Activated T-helper 1 cell treated with anti-CD3 and anti-CD28 coated beads, Interleukin-2, amount 50 U/mL, for 16 hours (primary cell): ENCODE results near the gene IRAK1.

ENCODE experiments used
- DNase-seq, 2 donors: peaks; one replicate each; pipeline ENCODE4 v3.0.0-alpha.2; 2020; ENCODE audit warnings: low read depth in 1 of 2, low spot score in 1 of 2

IRAK1 gene

DNA sequence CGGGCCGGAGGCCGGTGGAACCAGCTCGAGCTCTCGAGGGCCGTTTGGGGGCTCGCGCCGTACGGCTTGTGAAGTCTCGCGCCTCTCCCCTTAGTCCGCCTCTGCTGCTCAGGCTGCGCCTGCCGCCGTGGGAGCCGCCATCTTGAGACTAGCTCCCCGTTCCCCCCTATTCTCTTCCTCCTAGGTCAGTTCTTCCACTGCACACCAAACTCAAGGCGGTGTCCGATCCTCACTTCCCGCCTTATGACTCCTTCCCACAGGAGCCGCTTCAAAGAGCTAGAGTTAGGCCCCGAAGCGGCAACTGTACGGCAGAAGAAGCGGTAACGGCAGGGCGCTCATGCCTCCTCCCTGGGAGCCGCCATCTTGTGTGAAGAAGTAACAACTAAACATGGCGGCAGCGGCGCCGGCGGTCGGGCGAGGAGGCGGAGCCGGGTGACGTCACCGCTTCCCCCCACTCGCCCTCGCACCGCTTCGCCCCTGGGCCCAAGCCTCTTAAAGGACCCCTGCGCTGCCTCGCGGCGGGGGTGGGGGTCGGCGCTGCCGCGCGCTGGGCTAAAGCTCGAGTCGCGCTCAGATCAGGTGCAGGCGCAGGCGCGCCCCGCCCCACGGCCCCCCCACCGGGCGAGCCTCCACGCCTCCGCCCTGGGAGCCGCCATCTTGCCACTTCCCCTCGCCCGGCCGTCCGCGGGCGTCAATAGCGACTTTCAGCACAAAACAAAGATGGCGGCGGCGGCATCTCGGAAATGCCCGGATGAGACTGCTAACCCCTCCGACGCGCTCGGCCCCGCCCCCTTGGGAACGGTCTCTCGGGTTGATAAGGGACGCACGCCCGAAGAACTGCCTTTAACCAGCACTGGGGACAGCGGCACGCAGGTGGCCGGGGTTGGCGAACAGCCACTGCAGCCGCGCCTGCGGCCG lies 48.0 kb downstream of the IRAK1 start, which contains the start of gene HCFC1:
HCFC1 (minus strand) TSS at position 369 of the 918 bp plus-strand sequence. CDS start 978 bp downstream, outside the sequence.
- peak; percentile 72 to 89 for DNase-seq

DNA sequence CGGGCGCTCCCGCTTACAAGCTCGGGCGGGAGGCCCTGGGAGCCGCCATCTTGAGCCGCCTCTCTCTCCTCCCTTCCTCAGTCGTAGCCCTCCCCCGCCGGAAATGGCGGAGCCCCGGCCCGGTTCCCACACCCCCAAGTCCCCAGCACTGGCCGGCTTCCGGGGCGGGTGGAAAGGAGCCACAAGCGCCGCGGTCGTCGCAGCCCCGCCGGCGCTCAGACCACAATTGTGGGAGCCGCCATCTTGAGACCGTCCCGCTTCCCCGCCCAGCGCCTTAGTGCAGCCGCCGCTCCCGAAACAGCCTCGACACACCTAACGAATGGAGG lies 48.6 kb downstream of the IRAK1 start:
- DNase-seq: peak; percentile 69 to 87

DNA sequence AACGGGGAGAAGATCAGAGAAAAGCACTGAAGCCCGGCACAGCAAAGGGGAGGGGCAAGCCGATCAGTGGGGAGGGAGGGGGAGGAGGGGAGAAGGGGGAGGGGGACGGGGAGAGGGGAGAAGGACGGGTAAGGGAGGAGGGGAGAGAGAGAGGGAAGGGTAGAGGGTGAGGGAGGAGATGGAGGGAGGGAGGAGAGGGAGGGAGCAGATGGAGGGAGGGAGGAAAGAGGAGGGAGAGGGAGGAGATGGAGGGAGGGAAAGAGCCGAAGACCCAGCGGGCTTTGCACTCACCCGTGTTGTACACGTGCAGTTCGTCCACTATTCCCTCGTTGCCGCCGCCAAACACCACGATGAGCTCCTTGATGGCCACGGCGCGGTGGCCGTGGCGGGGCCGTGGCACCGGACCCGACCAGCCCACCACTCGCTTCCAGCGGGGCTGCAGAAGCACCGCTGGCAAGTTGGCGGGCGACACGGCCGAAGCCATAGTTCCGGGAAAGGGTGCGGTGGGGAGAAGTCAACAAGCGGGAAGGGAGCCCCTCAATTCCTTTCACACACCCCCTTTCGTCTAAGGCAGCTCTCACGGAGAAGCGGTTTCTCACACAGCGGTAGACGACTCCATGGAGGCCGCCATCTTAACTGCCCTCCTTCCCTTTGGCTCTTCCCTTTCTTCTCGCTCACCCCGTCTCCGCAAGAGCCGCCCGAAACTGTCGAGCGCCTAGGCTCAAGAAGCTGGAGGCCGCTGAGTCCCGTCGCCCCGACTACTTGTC lies 49.2 kb downstream of the IRAK1 start:
- DNase-seq: no peak

DNA sequence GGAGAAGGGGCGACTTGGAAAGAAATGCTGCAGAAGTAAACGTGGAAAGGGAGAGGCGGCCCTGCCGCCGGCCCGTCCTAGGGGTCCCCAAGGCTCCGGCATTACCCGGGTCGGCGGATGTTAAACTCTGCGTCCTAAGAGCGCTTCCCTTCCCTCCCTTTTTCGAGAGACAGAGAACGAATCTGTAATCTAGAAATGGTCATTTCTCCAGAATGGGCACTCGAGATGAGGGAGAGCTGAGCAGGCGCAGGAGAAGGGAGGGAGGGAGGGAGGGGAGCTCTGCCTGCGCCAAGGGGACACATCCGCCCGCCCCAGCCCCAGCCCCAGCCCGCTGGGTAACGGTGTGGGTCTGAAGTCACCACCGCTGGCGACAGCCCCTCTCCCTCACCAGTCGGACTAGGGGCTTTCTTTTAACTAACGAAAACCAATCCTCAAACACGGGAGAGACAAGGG lies 49.8 kb downstream of the IRAK1 start:
- DNase-seq: no peak

DNA sequence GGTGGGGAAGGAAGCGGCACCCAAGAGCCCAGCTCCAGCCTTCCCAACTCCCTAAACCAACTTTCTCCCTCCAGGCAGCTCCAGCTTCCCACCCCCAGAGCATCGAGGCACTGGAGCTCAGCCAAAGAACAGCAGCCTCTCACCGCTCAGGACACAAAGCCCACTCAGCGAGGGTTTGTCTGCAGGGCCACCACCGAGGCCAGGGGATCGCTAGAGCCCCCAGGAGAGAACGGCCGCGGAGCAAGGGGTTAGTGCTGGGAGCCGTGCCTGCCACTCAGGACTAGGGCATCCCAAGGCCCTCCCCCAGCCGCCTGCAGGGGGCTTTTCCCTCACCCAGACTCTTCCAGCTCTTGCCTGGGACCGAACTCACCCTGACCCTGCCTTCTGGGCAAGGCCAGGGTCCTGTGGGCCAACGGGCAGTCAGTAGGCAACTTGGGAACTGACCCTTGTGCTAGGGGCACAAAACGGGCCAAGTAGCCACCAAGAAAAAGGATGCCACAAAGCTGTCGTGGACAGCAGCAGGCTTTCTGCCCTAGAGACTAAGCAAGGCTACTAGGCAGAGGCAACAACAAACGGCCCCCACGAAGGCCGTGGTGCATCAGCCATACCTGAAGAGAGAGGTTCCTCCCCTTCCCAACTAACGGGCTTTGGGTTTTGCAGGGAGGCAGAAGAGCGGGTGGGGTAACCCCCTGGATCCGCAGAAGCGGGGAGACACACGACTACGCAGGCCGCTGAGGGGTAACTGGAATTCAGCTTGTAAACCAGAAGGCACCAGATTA lies 50.4 kb downstream of the IRAK1 start:
- no peak for DNase-seq

DNA sequence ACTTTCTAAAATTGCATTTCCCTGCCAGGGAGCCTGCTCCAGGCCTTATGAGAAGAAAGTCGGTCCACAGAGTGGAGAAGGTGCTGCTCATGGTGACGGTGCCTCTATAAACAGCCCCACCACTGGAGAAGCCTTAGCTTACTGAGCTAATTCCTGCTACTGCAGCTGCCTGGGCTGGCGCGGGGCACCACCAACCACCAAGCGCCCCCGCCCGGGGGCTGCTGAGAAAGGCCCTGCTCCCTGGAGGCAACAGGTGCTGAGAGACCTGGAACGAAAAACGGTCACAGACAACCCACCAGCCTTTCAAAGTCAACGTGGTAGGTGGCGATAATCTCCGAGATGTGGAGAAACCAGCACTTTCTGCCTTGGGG lies 51.0 kb downstream of the IRAK1 start:
- no peak for DNase-seq

DNA sequence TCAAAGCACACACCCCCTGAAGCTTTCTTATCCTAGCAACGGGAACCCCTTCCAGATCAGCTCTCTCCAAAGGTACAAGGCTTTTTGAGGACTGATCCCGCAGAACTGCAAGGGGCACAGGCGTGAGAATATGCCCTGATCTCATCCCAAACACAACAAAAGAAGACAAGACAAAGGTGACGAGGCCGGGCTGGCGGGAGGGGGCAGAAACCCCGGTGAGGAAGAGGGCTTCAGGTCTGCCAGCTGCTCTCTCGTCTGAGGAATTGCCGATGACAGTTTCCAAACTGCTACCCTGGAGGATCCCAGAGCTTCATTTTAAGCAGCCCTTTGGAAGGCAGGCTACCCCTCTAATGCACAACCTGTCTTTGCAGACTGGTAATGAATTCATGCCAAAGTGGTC lies 51.4 kb downstream of the IRAK1 start:
- no peak for DNase-seq

DNA sequence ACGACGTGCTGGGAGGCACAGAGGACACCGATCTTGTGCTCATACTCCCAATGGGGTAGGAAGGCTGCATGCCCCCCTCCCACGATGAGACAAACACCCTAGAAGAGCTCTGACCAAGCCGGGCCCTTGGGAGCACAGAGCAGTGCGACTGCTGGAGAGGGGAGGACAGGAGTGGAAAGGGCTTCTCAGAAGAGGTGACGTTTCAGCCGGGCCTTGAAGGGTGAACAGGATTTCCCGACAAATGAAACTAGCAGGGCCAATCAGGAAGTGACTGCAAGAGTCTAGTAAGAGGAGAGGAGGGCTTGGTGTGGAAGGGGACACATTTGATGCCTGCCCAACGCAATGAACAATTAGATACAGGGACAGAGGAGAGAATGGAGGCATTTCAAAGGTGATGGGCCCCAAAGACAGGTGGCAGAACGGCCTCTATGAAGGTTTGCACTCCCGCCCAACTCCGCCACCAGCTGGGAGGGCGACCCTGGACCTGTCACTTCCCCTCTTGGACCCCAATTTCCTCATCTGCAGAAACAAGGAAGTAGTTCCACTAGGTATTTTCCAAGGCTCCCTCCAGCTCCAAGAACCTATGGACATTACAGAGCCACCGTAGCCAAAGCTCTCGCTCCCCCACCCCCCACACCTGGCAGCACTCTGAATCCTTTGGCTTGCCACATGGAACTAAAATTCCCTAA lies 52.0 kb downstream of the IRAK1 start:
- no peak for DNase-seq

DNA sequence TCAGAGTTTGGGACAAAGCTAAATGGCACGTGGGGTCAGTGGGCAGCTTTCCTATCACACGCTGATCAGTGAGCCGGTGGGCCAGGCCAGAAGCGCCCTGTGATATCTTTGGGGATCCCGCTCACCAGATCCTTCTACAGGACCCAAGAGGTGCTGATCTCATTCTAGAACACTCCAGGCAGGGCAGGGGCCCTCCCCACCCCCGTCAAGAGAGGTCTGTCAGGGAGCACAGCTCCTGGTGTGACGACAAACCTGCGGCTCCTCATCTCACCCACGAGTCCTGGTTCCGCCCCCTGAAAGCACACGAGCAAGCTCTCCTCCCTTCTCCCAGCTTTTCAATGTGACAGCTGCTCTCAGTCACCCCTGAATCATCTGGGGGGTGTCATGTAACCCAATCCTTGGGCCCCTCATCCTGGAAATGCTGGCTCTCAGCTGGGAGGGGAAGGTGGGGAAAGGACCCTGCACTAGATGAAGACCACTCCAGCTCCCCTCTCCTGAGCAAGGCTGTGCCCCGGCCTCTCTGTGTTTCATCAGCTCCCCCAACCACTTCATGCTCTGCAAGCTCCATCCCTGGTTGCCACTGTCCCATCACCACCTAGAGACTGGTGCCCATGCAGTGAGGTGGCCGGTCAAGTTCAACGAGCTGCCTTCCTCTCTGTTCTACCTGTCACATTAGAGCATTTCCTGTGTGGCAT lies 52.7 kb downstream of the IRAK1 start:
- no peak for DNase-seq

DNA sequence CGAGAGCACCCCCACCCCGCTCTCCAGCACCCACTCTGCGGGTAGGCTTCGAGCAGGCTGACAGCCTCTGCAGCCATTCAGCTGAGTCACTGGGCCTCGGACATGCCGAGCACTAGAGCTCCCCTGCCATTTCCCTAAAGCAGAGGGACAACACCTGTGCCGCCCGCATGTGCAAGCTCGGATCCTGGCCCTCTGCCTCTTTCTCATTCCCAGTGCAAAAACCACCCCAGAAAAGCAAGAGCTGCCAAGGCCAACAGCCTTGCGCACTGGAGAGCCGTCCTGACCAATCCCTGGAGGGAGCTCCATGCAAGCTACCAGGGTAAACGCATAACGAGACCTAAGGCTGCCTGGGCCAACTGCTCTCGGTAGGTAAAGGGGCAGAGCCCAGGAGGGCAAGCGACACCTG lies 53.4 kb downstream of the IRAK1 start:
- no peak for DNase-seq

DNA sequence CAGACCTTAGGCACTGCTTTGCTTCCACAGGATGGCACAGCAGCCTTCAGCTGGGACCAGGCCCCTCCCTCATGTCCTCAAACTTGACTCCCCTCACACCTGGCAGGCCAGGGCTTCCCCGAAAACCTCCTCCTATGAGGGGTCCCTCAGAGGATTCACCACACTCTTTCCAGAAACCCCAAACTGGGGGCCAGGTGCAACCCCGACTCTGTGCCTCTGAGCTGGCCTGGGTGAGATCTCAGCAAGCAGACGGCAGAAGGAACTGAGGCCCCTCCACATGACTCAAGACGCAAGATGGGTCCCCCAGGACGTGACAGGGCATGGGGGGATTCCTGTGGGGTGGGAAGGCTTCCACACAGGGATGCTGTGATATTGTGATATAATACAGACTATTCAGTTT lies 54.3 kb downstream of the IRAK1 start:
- no peak for DNase-seq

DNA sequence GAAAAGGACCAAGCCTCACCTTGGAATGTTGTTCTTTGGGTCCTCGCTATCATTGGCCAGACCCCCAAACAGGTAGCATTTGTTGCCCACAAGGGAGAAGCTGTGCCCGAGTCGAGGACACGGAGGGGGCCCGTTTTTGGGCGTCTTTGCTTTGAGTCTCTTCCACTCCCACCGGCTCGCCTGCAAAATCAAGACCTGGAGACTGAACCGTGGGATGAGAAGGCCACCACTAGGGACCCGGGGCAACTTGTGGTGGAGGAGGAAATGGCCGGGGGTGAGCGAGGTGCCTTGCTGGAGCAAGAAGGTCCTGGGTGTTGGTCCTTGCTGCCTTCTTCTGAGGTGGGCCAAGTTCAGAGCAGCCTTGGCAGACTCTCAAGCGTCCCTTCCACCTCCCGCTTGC lies 55.6 kb downstream of the IRAK1 start:
- DNase-seq: no peak

DNA sequence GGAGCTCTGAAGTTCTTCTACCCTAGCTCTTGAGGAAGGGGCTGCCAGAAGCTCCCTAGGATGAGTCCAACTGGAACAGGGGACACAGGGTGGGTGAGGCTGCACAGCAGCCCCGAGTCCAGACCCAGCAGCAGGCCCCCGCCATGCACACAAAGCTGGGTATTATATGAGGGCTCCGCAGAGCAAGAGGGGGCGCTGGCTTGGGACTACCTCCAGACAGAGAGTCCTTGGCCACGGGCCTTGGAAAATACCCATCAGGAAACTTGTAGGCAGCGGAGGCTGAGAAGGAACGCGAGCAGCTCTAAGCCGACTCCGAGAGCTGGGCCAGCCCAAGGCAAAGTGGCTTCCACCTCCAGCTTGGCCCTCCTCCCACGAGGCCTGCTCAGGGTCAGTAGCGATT lies 56.2 kb downstream of the IRAK1 start:
- DNase-seq: no peak

DNA sequence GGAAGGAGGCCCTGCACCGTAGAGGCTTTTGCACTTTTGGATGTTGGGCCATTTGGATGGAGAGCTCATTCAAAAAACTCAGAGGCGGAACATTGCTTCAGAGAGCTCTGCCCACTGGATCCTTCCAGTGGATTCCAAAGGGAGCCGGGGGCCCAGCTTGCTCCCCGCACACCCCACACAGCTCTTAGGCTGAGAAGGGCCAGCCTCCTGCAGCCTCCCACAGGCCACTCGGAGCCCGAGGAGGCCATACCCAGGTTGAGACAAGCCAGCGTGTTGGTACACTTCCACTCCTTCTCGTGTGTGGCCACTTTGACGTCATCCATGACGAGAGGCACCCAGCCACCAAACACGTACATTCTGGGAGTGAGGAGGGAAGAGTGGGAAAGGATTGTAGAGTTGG lies 58.4 kb downstream of the IRAK1 start:
- DNase-seq: no peak

DNA sequence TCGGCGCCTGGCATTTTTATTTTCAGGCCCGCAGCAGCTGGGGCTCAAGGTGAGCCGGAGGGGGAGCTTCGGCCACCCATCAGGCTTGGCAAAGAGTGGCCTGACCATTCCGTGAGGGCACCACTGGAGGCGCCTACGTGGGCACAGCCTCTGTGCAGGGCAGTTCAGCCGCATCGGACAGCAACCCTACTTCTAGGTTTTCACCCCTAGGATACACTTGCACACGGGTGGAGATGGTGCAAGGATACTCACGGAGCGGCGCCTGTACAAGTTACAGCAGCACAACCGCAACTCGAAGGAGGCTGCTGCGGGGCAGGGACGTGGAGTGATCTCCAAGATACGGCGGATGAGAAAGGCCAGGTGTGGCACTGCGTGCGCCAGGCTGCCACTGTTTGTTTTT lies 58.9 kb downstream of the IRAK1 start:
- no peak for DNase-seq
